Activated CD4-positive, alpha-beta T cell treated with anti-CD3 and anti-CD28 coated beads, Interleukin-2, Interleukin-4, amounts not matched to agents 100 ng/mL and 50 ng/mL, durations not matched to agents 16 hours and 8 hours (primary cell): ENCODE measurements around the gene USP20.
A peak's percentile ranks its signal among the peaks of the same experiment; 100 is the strongest.
"Not testable (repeated sequence)": the region's sequence is repeated elsewhere in the genome, so short reads cannot be mapped to it uniquely, and the experiment has no call there.

Experiments used
- DNase-seq: peaks from one replicate; pipeline ENCODE4 v3.0.0-alpha.2; 2020; ENCODE audit warnings: low spot score

Gene USP20

DNA sequence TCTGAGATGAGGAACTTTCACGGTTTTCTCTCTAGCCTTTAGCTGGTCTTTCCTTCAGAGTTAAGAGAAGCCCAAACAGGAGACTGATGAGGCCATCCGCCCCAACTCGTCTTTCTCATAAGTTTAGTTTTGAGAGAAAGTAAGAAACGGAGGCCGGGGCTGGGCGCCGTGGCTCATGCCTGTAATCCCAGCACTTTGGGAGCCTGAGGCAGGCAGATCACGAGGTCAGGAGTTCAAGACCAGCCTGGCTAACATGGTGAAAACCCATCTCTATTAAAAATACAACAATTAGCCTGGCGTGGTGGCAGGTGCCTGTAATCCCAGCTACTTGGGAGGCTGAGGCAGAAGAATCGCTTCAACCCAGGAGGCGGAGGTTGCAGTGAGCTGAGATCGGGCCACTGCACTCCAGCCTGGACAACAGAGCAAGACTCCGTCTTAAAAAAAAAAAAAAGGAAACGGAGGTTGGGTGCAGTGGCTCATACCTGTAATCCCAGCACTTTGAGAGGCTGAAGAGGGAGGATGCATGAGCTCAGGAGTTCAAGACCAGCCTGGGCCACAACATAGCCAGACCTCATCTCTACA, 55.6 kb downstream of the USP20 start:
- not testable (repeated sequence) for DNase-seq

DNA sequence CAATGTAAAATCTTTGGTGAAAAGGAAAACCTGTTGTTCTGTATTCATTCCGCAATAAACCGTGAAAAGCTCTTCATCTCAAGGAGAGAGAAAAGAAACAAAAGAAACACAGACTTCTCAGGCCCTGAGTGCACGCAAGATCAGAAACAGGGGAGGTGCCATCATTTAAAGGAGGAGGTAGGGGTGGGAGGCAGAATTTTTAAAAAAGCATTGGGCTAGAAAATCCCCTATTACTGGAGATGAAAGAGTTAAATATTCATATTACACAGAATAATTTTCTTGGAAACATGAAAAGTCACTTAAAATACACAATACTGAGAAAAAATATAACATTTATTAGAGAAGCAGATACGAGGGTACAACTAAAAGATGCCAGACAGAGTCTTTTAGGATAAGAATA, 56.3 kb downstream of the USP20 start:
- peak; percentile 25 for DNase-seq

DNA sequence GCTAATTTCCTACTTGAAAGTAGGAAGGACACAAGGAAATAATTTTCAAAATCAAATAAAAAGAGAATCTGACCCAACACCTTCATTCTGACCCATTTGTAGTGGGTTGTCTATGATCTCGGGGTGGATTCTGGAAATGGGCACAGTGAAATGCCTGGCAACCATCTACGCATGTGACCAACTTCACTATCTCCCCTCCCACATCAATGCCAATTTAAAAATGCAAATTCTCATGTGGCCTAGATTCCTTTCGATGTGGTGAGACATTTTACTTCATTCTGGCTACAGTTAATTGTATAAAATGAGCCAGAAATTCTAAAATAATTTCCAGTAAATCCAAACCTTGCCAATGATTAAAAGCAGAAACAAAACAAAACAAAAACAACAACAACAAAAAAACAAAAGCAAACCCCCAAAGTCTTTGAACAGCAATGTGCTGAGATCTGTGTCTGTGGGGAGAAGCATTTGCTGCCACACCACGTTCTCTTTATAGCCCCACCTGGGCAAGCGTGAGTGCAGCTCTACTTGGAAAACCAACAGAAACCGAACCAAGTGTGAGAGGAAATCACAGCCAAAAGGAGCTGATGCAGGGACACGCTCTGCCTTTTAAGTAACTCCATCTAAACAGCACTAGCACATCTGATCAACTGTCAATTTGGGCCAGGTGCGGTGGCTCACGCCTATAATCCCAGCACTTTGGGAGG, 59.0 kb downstream of the USP20 start:
- peak; percentile 31 for DNase-seq

- DNase-seq: peak; percentile 16
Measured at GRCh38 chr9:129895376-129896268, 60.4 kb downstream of the USP20 start.

GRCh38 chr9:129897263-129897662, 62.0 kb downstream of the USP20 start:
- DNase-seq: no peak

GRCh38 chr9:129898185-129898584, 62.9 kb downstream of the USP20 start:
- DNase-seq: no peak

DNA sequence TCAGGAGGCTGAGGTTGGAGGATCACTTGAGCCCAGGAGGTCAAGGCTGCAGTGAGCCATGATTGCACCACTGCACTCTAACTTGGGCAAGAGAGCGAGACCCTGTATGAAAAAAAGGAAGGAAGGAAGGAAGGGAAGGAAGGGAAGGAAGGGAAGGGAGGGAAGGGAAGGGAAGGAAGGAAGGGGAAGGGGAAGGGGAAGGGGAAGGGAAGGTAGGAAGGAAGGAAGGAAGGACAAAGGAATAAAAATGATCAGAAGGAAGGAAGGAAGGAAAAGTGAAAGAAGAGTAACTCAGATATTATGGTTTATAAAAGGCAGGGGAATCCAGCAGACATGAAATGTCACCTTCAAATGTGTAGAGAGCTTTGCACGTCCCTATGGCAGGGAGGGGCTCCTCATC, 64.4 kb downstream of the USP20 start:
- no peak for DNase-seq

DNA sequence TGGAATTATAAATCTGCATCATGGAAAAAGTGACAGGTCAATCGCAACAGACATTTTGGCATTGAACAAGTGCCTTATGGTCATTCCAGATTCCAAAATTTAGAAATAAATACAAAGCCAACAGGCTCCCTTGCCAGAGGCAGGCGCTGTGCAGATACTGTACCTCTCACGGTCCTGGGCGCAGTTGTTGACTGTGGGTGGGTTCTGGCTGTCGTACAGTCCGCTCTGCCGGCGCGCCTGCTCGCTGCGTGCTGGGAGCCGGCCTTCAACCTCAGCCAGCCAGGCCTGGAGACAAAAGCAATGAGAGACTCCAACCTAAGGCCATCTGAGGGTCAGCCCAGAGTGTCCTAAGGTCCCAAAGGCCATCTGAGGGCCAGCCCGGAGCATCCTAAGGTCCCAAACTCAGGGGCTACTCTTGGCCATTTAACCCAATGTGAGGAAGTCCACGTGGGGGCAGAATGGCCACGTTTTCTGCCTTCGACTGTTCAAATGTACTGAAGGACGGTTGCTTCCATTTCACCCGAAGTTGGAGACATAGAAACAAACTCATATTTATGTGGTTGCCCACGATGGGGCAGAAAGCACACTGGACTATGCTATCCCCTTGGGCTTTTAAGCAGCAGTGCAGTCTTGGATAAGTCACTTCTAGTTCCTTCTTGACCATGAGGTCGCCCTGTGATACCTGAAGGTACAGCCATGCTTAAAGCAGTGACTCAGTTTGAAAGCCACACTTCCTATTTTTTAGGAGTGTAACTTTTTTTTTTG, 65.2 kb downstream of the USP20 start:
- DNase-seq: no peak

- DNase-seq: no peak
Measured at GRCh38 chr9:129901993-129902739, 66.9 kb downstream of the USP20 start.

- DNase-seq: no peak
Measured at GRCh38 chr9:129902740-129903134, 67.5 kb downstream of the USP20 start.

GRCh38 chr9:129904734-129905133, 69.5 kb downstream of the USP20 start:
- DNase-seq: no peak

DNA sequence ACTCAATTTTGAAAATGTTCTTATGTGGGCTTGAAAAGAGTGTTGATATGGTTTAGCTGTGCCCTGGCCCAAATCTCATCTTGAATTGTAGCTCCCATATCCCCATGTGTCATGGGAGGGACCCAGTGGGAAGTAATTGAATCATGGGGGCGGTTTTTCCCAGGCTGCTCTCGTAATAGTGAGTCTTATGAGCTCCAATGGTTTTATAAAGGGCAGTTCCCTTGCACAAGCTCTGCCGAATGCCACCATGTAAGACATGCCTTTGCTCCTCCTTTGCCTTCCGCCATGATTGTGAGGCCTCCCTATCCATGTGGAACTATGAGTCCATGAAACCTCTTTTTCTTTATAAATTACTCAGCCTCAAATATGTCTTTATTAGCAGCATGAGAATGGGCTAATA, 71.0 kb downstream of the USP20 start:
- no peak for DNase-seq

DNA sequence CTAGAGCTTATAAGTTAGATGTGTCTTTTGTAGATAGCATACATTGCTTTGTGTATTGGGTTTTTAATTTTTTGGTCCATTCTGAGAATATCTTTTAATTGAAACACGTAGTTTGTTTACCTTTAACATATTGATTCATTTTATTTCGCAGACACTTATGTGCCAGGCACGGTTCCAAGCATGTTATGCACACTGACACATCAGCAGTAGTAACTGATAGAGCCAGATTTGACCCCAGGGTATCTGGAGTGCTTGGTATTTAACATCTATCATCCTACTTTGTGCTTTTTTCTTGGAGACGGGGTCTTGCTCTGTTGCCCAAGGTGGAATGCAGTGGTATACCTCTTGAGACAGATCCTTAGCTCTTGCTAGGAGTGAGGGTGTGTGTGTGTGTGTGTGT, 71.9 kb downstream of the USP20 start:
- no peak for DNase-seq

- DNase-seq: no peak
Measured at GRCh38 chr9:129908906-129909305, 73.6 kb downstream of the USP20 start.

GRCh38 chr9:129909851-129910250, 74.6 kb downstream of the USP20 start:
- no peak for DNase-seq

GRCh38 chr9:129910628-129911567, 75.6 kb downstream of the USP20 start:
- no peak for DNase-seq

DNA sequence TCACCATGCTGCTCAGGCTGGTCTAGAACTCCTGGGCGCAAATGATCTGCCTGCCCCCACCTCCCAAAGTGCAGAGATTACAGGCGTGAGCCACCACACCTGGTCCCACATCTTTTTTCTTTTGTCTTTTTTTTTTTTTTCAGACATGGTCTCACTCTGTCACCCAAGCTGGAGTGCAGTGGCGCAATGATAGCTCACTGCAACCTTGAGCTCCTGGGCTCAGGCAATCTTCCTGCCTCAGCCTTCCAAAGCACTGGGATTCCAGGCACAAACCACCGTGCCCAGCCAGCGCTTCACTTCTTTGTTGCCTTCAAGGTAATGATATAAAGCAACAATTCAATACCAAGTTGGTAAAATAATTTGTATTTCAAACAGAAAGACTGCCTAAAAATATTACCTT, 78.8 kb downstream of the USP20 start:
- no peak for DNase-seq

DNA sequence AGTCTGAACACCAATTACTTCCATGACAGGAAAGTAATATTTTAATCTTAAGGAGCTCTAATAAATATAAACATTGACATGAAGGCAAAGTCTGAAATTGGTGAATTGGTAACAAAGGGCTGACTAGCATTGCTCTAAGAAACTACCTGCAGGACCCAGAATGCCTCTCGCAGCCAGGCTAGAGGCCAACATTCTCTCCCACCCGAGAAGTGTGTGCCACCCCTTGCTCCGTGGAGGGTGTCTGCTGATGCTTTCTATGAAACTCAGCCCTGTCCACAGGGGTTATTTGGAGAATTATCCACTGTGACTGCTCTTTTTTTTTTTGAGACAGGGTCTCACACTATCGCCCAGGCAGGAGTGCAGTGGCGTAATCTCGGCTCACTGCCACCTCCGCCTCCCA, 81.4 kb downstream of the USP20 start:
- no peak for DNase-seq

- DNase-seq: no peak
Measured at GRCh38 chr9:129918296-129918950, 83.2 kb downstream of the USP20 start.

- DNase-seq: no peak
Measured at GRCh38 chr9:129919277-129919676, 84.0 kb downstream of the USP20 start.
